Limb (tissue), 2 donors: ENCODE measurements around the gene OBSCN.

Source experiments
- DNase-seq, 2 donors: peaks; one replicate each; pipeline ENCODE4 v3.0.0-alpha.2; 2016; ENCODE audit errors: extremely low spot score in 2 of 2

The OBSCN gene

DNA sequence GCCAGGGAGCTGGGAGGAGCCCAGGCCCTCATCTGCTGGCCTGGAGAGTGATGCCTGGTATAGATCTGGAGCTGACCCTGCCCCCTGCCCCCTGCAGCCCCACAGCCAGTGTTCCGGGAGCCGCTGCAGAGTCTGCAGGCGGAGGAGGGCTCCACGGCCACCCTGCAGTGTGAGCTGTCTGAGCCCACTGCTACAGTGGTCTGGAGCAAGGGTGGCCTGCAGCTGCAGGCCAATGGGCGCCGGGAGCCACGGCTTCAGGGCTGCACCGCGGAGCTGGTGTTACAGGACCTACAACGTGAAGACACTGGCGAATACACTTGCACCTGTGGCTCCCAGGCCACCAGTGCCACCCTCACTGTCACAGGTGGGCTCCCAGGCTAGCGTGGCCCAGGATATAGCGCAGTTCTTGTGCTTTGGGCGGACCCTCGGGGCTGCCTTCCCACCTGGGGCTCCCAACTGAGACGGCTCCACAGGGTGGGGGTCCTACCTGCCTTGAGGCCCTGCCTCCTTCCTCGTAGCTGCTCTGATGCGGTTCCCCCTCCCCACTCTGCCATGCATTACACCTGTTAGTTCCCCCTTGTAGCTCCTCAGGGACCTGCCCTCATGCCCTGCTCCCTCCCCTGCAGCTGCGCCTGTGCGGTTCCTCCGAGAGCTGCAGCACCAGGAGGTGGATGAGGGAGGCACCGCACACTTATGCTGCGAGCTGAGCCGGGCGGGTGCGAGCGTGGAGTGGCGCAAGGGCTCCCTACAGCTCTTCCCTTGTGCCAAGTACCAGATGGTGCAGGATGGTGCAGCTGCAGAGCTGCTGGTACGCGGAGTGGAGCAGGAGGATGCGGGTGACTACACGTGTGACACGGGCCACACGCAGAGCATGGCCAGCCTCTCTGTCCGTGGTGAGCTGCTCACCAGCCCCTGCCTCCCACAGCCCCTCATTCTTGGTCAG, 98.7 kb downstream of the OBSCN start:
- DNase-seq, result peak in 1 of 2 donors; percentile 30

DNA sequence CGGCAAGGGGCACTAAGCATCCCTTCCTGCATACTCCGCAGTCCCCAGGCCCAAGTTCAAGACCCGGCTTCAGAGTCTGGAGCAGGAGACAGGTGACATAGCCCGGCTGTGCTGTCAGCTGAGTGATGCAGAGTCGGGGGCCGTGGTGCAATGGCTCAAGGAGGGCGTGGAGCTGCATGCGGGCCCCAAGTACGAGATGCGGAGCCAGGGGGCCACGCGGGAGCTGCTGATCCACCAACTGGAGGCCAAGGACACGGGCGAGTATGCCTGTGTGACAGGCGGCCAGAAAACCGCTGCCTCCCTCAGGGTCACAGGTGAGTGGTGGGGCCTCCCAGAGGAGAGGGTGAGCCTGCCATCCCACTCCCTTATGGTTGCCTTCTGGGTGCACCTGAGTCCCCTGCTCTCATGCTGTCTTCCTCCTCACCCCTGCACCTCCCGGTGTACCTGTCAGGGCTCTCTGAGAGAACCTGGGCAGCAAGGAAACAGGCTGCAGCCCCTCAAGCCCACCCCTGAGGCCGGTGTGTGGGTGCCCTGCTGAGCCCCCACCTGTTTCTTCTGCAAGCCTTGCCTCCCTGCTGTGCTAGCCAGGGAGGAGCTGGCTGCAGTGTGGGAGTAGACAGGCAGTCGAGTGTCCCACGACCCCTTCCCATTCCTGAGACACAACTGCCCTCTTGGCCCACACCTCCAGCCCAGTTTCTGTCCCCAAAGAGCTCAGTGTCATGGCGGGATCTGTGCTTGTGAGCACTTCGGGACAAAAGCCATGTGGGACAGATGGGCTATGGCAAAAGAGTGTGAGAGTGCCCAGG, 99.6 kb downstream of the OBSCN start:
- peak in 1 of 2 donors; percentile 25 for DNase-seq

DNA sequence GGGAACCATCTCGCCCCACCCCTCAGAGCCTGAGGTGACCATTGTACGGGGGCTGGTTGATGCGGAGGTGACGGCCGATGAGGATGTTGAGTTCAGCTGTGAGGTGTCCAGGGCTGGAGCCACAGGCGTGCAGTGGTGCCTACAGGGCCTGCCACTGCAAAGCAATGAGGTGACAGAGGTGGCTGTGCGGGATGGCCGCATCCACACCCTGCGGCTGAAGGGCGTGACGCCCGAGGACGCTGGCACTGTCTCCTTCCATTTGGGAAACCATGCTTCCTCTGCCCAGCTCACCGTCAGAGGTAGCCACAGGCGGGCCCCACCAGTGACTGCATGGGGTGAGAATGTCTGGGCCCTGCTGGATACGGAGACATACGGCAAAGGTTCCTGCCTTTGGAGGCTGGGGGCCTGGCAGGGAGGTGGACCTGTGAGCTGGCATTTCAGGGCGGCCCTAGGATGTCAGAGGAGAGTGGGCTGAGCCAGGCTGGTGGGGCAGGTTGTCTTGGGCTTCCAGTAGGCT, 100.3 kb downstream of the OBSCN start:
- DNase-seq, result peak in 1 of 2 donors; percentile 15

DNA sequence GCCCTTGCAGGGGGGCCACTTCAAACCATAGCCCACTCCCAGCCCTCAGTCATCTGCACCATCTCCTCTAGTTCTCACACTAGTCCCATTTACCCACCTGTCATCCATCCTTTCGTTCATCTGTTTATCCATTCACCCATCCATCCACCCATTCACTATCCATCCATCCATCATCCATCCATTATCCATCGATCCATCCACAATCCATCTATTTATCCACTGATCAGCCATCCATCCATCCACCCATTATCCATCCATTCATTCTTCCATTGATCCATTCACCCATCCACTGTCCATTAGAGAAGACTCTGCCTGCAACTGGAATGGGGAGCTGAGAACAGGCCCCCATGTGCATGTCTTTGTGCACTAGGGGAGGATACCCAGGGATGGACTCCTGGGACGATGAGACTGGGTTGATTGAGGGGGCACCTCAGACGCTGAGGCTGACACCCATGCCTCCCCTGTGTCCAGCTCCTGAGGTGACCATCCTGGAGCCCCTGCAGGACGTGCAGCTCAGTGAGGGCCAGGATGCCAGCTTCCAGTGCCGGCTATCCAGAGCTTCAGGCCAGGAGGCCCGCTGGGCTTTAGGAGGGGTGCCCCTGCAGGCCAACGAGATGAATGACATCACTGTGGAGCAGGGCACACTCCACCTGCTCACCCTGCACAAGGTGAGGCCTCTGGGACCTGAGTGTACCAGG, 100.9 kb downstream of the OBSCN start:
- DNase-seq, result no peak

DNA sequence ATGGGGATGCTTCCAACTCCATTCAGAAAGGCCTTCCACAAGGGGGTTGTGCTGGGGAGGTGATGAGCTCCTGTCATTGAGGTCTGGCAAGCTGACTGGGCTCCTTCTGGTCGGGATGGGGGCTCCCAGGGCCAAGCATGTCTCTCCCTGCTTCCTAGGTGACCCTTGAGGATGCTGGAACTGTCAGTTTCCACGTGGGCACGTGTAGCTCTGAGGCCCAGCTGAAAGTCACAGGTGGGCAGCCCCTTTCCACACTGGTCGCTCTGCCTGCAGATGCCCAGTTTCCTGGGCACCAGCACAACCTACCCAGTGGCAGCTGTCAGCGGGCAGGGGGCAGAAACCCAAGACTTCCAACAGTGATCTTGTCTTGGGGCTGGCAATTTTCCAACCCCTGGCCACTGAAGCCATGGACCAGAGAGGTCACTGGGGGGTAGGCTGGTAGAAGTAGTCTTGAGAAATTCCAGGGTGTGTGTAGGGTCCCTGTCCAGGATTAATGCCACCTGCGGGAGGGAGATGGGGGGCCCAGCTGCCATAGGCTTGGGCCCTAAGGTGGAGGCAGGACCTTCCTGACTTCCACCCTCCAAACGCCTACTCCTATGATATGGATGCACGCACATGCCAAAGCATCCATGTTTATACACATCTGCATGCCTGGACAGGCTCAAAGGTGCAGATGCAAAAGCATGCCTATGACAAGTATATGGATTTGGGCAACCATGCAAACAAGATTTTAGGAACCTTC, 101.7 kb downstream of the OBSCN start:
- peak in 1 of 2 donors; percentile 18 for DNase-seq

DNA sequence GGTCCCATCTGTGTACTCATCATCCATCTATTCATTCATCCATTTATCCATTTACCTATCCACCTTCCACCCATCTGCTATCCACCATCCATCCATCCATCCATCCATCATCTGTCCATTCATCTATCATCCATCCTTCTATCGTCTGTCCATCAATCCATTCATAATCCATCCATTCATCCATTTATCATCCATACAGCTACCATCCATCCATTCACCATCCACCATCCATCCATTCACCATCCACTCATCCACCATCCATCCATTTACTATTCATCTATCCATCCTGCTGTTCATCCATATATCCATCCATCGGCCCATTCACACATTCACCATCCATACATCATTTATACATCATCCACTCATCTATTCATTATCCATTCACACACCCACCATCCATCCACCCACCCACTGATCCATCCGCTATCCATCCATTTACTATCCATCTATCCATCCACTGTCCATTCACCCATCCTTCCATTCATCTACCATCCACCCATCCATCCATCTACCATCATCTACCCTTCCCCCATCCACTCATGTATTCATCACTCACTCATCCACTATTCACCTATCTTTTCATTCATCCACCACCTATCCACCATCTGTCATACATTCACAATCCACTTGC, 102.4 kb downstream of the OBSCN start:
- no peak for DNase-seq

DNA sequence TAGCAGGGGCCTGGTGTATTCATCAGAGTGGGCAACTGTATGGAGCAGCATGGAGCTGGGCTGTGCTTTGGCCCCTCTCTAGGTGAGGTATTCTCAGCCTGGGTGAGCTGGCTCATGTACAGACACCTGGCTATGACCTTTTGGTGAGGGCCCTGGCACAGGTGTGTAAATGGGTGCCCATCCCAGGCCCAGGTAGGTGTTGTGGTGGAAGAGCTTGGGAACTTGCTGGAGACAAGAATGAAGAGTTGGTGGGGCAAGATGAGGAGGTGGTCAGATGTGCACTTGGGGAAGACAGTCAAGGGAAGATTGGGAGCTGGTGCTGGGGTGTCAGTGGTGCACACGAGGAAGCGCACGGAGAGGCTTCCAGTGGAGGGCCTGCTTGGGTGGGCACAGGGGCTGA, 103.2 kb downstream of the OBSCN start:
- DNase-seq, result no peak

DNA sequence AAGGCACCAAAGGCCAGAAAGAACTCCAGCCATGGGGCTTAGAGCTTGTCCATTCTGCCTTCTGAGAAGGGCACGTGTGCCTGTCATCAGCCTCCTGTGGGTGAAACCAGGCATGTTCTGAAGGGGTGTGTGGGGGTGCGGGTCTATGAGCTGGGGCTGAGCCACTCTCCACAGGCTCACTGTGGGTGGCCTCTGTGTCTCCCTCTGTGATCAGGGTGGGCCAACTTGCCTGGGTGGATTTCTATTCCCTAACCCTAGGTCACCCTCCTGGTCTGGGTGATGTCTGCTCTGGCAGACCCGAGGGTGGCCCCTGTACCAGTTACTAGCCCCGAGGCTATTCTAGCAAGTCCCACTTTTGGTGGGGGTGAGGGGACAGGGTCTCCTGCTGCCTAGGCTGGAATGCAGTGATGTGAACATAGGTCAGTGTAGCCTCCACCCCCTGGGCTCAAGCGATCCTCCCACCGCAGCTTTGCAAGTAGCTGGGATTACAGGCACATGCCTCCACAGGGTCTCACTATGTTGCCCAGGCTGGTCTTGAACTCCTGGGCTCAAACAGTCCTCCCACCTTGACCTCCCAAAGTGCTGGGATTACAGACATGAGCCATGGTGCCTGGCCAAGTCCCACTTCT, 104.4 kb downstream of the OBSCN start:
- peak in 1 of 2 donors; percentile 18 for DNase-seq

DNA sequence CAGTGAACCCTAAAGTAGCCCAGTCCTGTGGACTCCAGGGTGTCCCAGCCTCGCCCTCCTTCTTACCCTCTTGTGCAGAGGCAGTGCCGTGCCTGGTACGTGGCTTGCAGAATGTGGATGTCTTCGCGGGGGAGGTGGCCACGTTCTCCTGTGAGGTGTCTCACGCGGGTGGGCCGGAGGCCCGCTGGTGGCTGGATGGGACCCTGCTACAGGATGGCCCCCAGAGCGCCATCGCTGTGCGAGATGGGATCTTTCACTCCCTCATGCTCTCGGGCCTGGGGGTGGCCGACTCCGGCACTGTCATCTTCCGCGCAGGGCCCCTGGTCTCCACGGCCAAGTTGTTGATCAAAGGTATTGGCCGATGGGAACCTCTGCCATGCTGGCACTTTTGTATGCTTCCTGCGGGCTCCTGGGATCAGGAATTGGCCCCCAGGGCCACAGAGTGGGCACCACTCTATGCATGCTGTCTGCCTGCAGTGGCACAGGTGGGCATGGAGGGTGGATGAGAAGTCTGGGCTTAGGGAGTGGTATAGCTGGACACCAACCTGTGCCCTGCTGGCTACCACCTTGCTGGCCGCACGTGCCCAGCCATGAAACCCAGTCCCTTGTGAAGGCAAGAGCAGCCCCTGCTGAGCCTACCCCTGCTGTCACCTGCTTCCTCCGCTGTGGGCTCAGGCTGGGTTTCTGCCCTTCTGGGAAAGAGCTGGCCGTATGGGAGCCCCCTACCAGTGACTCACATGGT, 105.9 kb downstream of the OBSCN start:
- DNase-seq, result peak in 1 of 2 donors; percentile 18

DNA sequence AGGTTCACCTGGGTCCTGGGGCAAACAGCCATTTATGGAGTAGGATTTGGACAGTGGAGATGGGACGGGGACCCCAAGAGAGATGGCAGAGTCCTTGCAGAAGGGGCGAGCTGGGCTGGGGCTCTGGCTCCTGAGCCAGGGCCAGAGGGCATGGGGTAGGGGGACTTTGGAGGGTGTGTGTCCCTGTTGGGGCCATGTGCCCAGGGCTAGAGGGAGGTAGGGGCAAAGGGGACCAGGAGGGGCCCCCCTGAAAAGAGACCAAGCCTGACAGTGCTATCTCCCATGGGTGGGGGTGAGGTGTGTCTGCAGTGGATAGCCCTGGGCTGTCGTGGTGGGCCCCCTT, 106.4 kb downstream of the OBSCN start:
- peak in 1 of 2 donors; percentile 20 for DNase-seq

DNA sequence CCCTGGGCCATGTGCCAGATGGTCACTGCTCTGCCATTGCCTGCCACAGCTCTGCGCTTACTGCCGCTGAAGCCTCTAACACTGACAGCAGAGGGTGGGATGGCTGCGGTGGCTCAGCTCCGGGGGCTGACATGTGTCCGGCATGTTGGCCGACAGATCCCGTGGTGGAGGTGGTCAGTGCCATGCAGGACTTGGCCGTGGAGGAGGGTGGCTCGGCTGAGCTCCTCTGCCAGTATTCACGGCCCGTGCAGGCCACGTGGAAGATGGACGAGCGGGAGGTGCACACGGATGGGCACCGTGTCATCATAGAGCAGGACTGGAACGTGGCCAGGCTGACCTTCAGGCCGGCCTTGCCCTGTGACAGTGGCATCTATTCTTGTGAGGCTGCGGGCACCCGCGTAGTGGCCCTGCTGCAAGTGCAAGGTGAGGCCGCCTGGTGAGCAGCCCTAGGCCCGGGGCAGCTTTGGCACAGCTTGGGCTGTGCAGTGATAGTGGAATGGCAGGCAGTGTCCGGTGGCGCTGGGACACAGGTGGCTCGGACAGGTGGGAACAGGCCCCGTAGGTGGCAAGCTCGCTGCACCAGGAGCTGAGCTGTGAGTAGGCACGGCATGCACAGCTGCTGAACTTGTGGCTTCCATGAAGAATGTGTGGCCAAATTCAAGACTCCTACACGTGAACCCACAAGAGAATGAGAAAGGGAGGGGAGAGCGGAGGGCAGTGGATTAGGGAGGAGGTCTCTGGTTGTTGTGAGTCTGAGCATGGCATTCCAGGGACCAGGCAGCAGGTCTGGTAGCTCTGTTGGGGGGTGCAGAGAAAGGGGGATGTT, 107.0 kb downstream of the OBSCN start:
- peak in 1 of 2 donors; percentile 32 for DNase-seq

DNA sequence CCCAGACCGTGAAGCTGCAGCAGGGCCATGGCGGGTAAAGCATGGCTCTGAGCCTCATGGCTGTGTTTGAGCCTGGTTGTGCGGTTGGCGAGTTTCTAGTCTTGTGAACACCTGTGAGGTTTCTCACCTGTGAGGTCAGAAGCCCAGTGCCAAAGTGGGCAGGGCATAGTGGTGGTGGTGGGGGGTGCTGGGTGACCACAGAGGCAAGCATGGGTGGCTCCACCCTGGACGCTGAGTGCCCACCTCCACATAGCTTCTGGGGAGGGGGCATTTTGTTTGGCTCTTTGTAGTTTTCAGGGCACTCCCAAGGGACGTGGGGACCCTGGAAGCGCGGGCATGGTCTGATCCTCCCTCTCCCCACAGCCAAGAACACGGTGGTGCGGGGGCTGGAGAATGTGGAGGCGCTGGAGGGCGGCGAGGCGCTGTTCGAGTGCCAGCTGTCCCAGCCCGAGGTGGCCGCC, 107.7 kb downstream of the OBSCN start:
- DNase-seq, result no peak

DNA sequence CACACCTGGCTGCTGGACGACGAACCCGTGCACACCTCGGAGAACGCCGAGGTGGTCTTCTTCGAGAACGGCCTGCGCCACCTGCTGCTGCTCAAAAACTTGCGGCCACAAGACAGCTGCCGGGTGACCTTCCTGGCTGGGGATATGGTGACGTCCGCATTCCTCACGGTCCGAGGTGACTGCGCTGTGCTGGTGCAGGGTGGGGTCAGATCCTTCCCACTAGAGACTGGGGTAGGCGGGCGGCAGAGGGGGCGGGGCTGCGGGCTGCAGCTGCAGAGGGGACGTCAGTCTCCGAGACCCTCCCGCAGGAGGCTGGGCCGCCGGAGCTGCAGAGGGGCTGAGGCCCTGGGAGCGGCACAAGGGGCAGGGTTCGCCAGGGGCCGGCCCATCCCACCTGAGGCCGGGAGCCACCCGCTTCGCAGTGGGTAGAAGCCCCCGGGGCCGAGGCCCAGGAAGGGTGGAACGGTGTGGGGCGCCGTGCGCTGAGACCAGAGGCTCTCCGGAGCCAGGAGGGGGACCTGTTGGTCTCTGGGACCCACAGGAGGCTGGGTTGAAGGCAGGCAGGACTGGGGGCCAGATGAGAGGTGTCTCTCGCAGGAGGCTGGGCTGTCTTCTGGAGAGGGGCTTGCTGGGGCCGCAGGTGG, 108.2 kb downstream of the OBSCN start:
- DNase-seq, result peak in 1 of 2 donors; percentile 33

DNA sequence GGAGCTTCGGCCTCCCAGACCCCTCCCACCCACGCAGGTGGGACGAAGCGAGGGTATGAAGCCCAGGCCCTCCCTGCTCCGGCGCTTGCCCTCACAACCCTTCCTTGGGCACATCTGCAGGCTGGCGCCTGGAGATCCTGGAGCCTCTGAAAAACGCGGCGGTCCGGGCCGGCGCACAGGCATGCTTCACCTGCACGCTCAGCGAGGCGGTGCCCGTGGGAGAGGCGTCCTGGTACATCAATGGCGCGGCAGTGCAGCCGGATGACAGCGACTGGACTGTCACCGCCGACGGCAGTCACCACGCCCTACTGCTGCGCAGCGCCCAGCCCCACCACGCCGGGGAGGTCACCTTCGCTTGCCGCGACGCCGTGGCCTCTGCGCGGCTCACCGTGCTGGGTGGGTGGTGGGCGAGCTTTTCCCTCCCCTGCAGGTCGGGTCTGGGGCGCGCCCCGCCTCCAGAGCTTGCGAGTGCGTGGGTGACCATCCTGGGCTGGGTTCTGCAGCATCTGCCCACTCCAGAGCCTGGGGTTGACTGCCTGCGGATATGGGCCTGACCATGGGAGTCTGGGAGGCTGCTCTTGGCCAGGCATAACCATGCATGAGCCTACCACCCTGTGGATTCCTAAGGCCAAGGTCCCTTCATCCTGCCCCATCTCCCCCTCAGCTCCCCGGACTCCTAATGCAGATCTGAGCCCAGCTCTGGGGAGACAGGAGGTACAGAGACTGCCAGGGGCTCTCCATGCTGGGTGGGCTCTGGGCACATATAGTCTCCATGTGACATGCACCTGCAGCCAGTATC, 108.9 kb downstream of the OBSCN start:
- DNase-seq, result peak in 1 of 2 donors; percentile 16

DNA sequence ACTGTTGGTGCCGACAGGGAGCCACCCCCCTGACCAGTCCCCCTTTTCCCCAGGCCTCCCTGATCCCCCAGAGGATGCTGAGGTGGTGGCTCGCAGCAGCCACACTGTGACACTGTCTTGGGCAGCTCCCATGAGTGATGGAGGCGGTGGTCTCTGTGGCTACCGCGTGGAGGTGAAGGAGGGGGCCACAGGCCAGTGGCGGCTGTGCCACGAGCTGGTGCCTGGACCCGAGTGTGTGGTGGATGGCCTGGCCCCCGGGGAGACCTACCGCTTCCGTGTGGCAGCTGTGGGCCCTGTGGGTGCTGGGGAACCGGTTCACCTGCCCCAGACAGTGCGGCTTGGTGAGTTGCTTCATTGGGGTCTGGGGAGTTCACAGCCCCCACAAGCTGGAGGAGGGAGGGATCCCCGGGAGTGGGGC, 109.6 kb downstream of the OBSCN start:
- DNase-seq, result peak in 1 of 2 donors; percentile 16

DNA sequence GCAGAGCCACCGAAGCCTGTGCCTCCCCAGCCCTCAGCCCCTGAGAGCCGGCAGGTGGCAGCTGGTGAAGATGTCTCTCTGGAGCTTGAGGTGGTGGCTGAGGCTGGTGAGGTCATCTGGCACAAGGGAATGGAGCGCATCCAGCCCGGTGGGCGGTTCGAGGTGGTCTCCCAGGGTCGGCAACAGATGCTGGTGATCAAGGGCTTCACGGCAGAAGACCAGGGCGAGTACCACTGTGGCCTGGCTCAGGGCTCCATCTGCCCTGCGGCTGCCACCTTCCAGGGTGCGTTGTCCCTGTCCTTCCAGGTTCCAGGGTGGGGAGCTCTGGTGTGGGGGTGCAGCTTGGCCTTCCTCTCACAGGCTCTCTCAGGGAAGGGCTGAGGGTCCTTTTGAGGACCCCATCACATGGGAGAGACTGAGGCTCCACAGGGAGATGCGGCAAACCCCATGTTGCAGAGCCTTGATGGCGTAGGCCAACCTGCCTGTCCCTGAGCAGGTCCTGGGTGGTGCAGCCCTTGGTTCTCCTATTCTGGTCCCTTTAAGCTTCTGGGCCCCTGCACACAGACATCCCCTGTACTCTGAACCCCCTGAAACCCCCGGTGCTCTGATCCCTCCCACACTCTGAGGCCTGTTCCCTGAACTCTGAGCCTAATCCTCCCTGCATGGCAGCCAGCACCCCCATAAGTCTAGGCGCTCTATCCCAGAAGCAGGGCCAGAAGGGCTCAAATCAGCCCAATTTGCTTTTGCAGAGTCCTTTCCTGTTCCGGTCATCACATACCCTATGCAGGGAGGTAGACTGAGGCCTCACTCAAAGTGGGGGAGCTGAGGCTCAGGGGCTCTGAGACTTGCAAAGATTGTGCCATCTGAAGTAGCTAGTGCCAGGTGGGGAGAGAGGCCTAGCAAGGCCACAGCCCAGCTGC, 110.3 kb downstream of the OBSCN start:
- peak in 1 of 2 donors; percentile 18 for DNase-seq
